Esophagus muscularis mucosa (tissue), 4 donors: ENCODE results near the gene KIF17. TPM values are rescaled to one million over a fixed set of nuclear protein-coding genes. Genes with fewer than 3 reads are reported as not detected.

ENCODE experiments used
- DNase-seq: peaks from one replicate; pipeline ENCODE4 v3.0.0-alpha.2; 2017; ENCODE audit errors: extremely low spot score
- H3K27ac ChIP-seq, 4 donors: fragments of 200-600 bp; sonication (generic); replicated peaks in 1 of 4; 1 replicate in 3 of 4; 2 replicates in 1 of 4; pipeline ENCODE4 v1.5.1; 2016 to 2019; ENCODE audit warnings: mild to moderate bottlenecking in 1 of 4
- H3K27me3 ChIP-seq, 4 donors: fragments of 200-600 bp; sonication (generic); one replicate each; pipeline versions ENCODE4 v1.5.1 to v1.6.0; 2016 to 2019
- H3K36me3 ChIP-seq, 4 donors: fragments of 200-600 bp; sonication (generic); one replicate each; pipeline ENCODE4 v1.5.1; 2016 to 2019
- H3K4me1 ChIP-seq, 4 donors: fragments of 200-600 bp; sonication (generic); one replicate each; pipeline ENCODE4 v1.5.1; 2016 to 2019
- H3K4me3 ChIP-seq, 4 donors: fragments of 200-600 bp; sonication (generic); 1 replicate in 2 of 4; 2 replicates in 2 of 4; pipeline ENCODE4 v1.5.1; 2016 to 2019; ENCODE audit warnings: mild to moderate bottlenecking in 4 of 4, moderate library complexity in 1 of 4
- H3K9me3 ChIP-seq, 4 donors: fragments of 200-600 bp; sonication (generic); 1 replicate in 3 of 4; 2 replicates in 1 of 4; pipeline ENCODE4 v1.5.1; 2016 to 2019
- CTCF ChIP-seq, 3 experiments: fragments of 200-600 bp in 2 of 3; fragments of 450-650 bp in 1 of 3; sonication (generic) in 2 of 3; IDR thresholded peaks; one replicate each; pipeline ENCODE4 v1.5.1; 2017 to 2019; ENCODE audit warnings: antibody characterized with exemption in 3 of 3, mild to moderate bottlenecking in 2 of 3, moderate library complexity in 1 of 3
- EP300 ChIP-seq: sonication (generic); formaldehyde crosslinking; IDR thresholded peaks from one replicate; pipeline ENCODE4 v1.6.1; 2017; ENCODE audit warnings: antibody characterized with exemption
- POLR2A ChIP-seq: fragments of 450-650 bp; IDR thresholded peaks from one replicate; pipeline ENCODE4 v1.6.1; 2017; ENCODE audit warnings: antibody characterized with exemption, moderate library complexity, mild to moderate bottlenecking, low read depth
- POLR2AphosphoS5 ChIP-seq, 2 donors: sonication (generic); formaldehyde crosslinking; IDR thresholded peaks; one replicate each; pipeline ENCODE4 v1.6.1; 2017; ENCODE audit warnings: antibody characterized with exemption in 2 of 2
- WGBS: methylation state at CpG from one replicate; pipeline ENCODE4 v1.1.5; 2018; 5-methylcytosine and 5-hydroxymethylcytosine counted together
- intact Hi-C: fragments of 100-400 bp; cut with DNase I; formaldehyde crosslinking; loops from one replicate; pipeline ENCODE4 v1.15.1; 2023
- total RNA-seq, 4 donors: library from RNA; depleted of rRNA; stranded (reverse); fragments of >200 nt; gene quantifications; one replicate each; pipeline versions ENCODE4 v1.1.0 to v1.2.1, GENCODE V29; 2016

KIF17 gene
- total RNA-seq, 4 donors from 2014 or later, result 2.0 to 7.3 (median 3.4) TPM

GRCh38 chr1:20716232-20716631, 1.6 kb downstream of the KIF17 start:
- peaks cover 9 to 17% (median 12%) of the 10 kb centered on the region in 4 donors for H3K4me1 ChIP-seq
- intact Hi-C loops, result no loop called here
- peaks cover 0 to 34% (median 6%) of the 10 kb centered on the region in 4 donors for H3K27me3 ChIP-seq
- no peaks in the 10 kb centered on the region for H3K36me3 ChIP-seq
- no peak for DNase-seq
- no peak for TF ChIP-seq POLR2AphosphoS5 (IDR thresholded peaks at IDR 0.05)
- TF ChIP-seq EP300, result no peak
- TF ChIP-seq POLR2A, result no peak
- no peak for TF ChIP-seq CTCF (IDR thresholded peaks at IDR 0.05)
- H3K4me3 ChIP-seq, result no peak overlapping the region
- no peaks in the 10 kb centered on the region for H3K9me3 ChIP-seq
- WGBS, result 90% methylated on average over 13 of the region's 13 CpGs
- no peak overlapping the region for H3K27ac ChIP-seq

- Histone ChIP-seq H3K27ac (no peak overlapping the region), H3K9me3 (no peaks in the 10 kb centered on the region), H3K4me1 (peaks cover 9 to 17% (median 12%) of the 10 kb centered on the region in 4 donors), H3K36me3 (no peaks in the 10 kb centered on the region), H3K4me3 (no peak overlapping the region), H3K27me3 (peaks cover 0 to 41% (median 6%) of the 10 kb centered on the region in 4 donors)
- TF ChIP-seq POLR2AphosphoS5 (IDR thresholded peaks at IDR 0.05) (no peak), CTCF (IDR thresholded peaks at IDR 0.05) (no peak)
- DNase-seq, result no peak
- 93% methylated on average over 8 of the region's 15 CpGs for WGBS
- intact Hi-C loops, result no loop called here
These were observed 2.4 kb downstream of the KIF17 start for GRCh38 chr1:20715406-20715805.

DNA sequence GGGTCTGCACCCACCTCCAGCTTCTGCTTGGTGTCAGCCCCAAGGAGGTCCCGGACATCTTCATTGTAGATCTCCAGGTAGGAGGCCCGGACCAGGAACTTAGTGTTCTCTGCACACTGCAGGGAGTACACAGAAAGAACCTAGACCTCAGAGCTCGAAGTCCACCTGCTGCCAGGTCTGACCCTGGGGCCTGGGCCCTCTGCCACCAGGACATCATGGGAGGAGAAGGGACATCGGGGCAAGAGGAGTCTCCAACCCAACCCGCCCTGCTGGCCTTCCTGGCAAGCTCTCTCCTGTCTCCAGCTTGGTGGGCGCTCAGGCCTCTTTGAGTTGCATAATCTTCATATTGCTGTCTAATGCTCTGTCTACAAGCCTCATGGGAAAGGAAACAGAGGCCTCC, 4.4 kb downstream of the KIF17 start:
- TF ChIP-seq POLR2AphosphoS5 (IDR thresholded peaks at IDR 0.05) (no peak), POLR2A (no peak), CTCF (IDR thresholded peaks at IDR 0.05) (no peak), EP300 (no peak)
- Histone ChIP-seq H3K9me3 (no peaks in the 10 kb centered on the region), H3K36me3 (no peaks in the 10 kb centered on the region), H3K4me3 (no peak overlapping the region), H3K4me1 (peaks cover 9 to 17% (median 12%) of the 10 kb centered on the region in 4 donors), H3K27me3 (peaks cover 0 to 55% (median 6%) of the 10 kb centered on the region in 4 donors), H3K27ac (no peak overlapping the region)
- intact Hi-C loops, result no loop called here
- no peak for DNase-seq
- 91% methylated on average over 6 of the region's 6 CpGs for WGBS

- no peak for TF ChIP-seq CTCF (IDR thresholded peaks at IDR 0.05)
- no peak for TF ChIP-seq POLR2AphosphoS5 (IDR thresholded peaks at IDR 0.05)
- no peak for TF ChIP-seq EP300
- no peak for TF ChIP-seq POLR2A
- intact Hi-C loops, result no loop called here
- Histone ChIP-seq H3K27ac (no peak overlapping the region), H3K4me3 (no peak overlapping the region), H3K27me3 (peaks cover 0 to 54% (median 5%) of the 10 kb centered on the region in 4 donors), H3K9me3 (no peaks in the 10 kb centered on the region), H3K4me1 (peaks cover 2 to 6% (median 3%) of the 10 kb centered on the region in 4 donors), H3K36me3 (no peaks in the 10 kb centered on the region)
- DNase-seq, result no peak
- WGBS, result 95% methylated on average over 6 of the region's 6 CpGs
These were observed 5.6 kb downstream of the KIF17 start for GRCh38 chr1:20712215-20712577.
